Nephron (organoid): ENCODE measurements around the gene TENM4.

Experiments
- H3K27ac Mint-ChIP-seq, 3 experiments: 2 replicates each; pipeline ENCODE4 v1.8.0; 2020; ENCODE audit warnings: mixed read lengths in 3 of 3, mild to moderate bottlenecking in 2 of 3, moderate library complexity in 1 of 3
- H3K27me3 Mint-ChIP-seq: 2 replicates; pipeline ENCODE4 v1.8.0; 2021; ENCODE audit warnings: low read depth, mild to moderate bottlenecking, moderate library complexity, mixed read lengths
- H3K36me3 Mint-ChIP-seq: 2 replicates; pipeline ENCODE4 v1.8.0; 2020; ENCODE audit warnings: low read depth, mixed read lengths
- H3K4me1 Mint-ChIP-seq: 2 replicates; pipeline ENCODE4 v1.8.0; 2020; ENCODE audit warnings: mixed read lengths
- H3K4me3 Mint-ChIP-seq, 3 experiments: 2 replicates each; pipeline ENCODE4 v1.8.0; 2020; ENCODE audit warnings: mild to moderate bottlenecking in 3 of 3, mixed read lengths in 3 of 3, moderate library complexity in 2 of 3
- H3K9me3 Mint-ChIP-seq: 2 replicates; pipeline ENCODE4 v1.8.0; 2020; ENCODE audit warnings: mixed read lengths
- TF ChIP-seq, protein P1 (sequence below), 3 experiments: fragments of 200-600 bp; sonication (generic); IDR thresholded peaks; one replicate each; pipeline ENCODE4 v1.5.0; 2021; ENCODE audit warnings: antibody characterized with exemption in 3 of 3; ENCODE audit not compliant: unreplicated experiment in 3 of 3

The TENM4 gene

DNA sequence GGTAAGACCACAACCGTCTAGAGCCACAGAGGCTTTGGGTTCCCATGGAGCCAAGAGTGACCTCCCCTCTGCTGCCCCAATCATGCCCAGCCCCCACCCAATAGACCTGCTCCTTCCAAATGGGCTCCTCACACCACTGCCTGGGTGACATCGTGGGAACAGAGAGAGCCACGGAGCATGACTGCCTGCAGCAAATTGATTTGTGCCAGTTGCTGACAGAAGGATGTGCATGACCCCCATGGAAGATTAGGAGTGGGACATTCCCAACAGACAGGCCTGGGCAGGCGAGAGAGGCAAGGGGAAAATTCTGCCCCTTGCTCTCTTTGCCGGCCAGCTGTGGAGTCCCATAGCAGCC lies 88.5 kb downstream of the TENM4 start:
- H3K4me3 Mint-ChIP-seq: no peak overlapping the region
- H3K27ac Mint-ChIP-seq: peak overlapping the region in 2 of 3 experiments; percentile 10 to 41
- peaks cover 13% of the 10 kb centered on the region for H3K4me1 Mint-ChIP-seq
- H3K27me3 Mint-ChIP-seq: no peaks in the 10 kb centered on the region
- no peaks in the 10 kb centered on the region for H3K9me3 Mint-ChIP-seq
- TF ChIP-seq, protein P1, sequence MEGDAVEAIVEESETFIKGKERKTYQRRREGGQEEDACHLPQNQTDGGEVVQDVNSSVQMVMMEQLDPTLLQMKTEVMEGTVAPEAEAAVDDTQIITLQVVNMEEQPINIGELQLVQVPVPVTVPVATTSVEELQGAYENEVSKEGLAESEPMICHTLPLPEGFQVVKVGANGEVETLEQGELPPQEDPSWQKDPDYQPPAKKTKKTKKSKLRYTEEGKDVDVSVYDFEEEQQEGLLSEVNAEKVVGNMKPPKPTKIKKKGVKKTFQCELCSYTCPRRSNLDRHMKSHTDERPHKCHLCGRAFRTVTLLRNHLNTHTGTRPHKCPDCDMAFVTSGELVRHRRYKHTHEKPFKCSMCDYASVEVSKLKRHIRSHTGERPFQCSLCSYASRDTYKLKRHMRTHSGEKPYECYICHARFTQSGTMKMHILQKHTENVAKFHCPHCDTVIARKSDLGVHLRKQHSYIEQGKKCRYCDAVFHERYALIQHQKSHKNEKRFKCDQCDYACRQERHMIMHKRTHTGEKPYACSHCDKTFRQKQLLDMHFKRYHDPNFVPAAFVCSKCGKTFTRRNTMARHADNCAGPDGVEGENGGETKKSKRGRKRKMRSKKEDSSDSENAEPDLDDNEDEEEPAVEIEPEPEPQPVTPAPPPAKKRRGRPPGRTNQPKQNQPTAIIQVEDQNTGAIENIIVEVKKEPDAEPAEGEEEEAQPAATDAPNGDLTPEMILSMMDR (IDR thresholded peaks at IDR 0.05; ENCODE audit: unreplicated experiment in 3 of 3): no peak
- H3K36me3 Mint-ChIP-seq: peaks cover 8% of the 10 kb centered on the region

DNA sequence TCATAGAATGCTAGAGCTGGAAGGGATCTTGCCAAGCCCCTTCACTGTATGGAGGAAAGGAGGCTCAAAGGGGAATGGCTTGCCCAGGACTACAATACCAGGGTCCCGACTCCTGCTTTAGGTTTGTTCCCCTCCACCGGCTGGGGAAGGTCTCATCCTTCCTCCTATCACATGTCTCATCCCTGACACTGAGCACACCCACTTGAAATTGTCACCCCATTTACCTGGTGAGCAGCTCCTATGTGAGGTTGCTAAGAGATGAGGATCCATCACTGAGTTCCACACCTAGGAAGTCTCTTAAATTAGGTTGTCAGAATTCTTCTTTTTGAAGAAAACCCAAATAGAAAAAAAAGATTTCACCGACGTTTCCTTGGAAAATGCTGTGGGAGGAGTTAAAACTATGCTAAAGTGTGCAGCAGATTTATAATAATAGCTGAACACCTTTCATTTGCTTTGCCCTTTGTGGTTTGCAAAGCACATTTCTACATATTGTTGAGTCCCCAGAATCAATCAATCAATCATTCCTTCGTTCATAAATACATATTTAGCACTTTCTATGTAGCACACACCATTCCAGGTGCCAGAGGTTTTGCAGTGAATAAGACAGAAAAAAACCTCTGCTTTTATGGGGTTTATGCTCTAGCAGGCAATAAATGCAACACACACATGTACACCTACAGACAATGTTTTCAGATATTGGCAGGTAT lies 91.7 kb downstream of the TENM4 start:
- TF ChIP-seq, protein P1 (IDR thresholded peaks at IDR 0.05; ENCODE audit: unreplicated experiment in 3 of 3): no peak
- H3K9me3 Mint-ChIP-seq: no peaks in the 10 kb centered on the region
- H3K27ac Mint-ChIP-seq: no peak overlapping the region
- H3K27me3 Mint-ChIP-seq: no peaks in the 10 kb centered on the region
- no peak overlapping the region for H3K4me3 Mint-ChIP-seq
- peaks cover 8% of the 10 kb centered on the region for H3K36me3 Mint-ChIP-seq
- H3K4me1 Mint-ChIP-seq: peaks cover 23% of the 10 kb centered on the region

DNA sequence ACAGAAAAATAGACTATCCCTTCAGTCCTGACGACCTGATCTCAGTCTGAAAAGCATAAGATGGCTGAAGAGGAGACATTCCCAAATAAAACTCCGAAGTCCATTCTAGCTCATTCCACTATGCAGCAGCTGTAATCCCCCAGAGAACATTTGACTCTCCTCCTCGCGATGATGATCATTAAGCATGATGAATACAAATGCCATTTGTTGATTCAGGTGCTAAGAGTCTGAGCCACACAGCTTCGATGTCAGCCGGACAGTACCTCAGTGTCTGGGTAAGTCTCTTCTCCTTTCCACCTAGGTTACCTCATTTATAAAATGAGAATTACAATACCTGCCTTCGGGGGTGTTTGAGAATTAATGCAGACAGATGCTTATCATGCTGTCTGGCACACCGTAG lies 94.8 kb downstream of the TENM4 start:
- no peak overlapping the region for H3K4me3 Mint-ChIP-seq
- H3K4me1 Mint-ChIP-seq: peaks cover 29% of the 10 kb centered on the region
- no peaks in the 10 kb centered on the region for H3K9me3 Mint-ChIP-seq
- no peaks in the 10 kb centered on the region for H3K27me3 Mint-ChIP-seq
- TF ChIP-seq, protein P1 (IDR thresholded peaks at IDR 0.05; ENCODE audit: unreplicated experiment in 3 of 3): no peak
- no peak overlapping the region for H3K27ac Mint-ChIP-seq
- H3K36me3 Mint-ChIP-seq: peaks cover 13% of the 10 kb centered on the region

DNA sequence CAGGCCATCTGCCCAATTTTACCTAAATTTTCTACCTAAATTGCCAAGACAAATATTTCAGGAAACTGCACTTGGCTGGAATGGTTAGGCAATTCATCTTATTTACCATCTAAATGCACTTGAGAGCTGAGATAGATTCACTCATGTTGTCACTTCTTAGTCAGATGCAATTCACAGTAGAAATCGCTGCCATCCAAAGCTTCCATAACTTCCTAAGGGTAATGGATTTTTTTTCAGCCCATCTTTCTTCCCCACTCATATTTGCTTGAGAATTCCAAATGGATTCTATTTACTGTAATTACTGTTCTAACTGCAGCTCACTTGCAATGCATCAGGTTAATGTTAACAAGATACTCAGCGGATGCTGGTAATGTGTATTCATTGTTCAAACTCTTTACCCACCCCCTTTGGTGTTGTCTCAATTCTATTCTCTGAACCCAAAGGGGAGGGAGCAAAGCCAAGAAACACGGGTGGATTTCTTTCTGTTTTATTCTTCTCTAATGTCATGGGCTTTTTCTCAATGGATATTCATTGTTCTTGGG lies 96.0 kb downstream of the TENM4 start:
- Mint-ChIP-seq H3K4me1 (peaks cover 40% of the 10 kb centered on the region), H3K9me3 (no peaks in the 10 kb centered on the region), H3K4me3 (no peak overlapping the region), H3K27me3 (no peaks in the 10 kb centered on the region), H3K36me3 (peaks cover 13% of the 10 kb centered on the region), H3K27ac (no peak overlapping the region)
- TF ChIP-seq, protein P1 (IDR thresholded peaks at IDR 0.05; ENCODE audit: unreplicated experiment in 3 of 3): no peak

DNA sequence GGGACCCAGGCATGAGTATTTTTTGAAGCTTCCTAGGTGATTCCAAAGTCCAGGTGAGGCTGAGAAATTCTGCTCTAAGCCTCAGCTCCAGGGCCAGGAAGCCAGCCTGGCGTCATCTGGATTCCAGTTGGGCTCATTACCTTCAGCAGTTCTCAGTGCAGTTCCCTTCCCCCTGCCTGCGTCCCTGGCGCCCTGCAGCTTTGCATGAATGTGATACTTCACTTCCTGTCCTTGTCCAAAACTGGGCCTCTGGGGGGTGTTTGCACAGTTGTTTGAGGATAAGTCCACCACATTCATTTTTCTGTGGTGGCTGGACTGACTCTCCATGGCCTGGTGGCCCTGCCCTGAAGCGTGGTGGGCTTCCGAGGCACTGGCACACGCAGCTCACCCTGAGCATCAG lies 98.1 kb downstream of the TENM4 start:
- no peak overlapping the region for H3K27ac Mint-ChIP-seq
- H3K36me3 Mint-ChIP-seq: peaks cover 5% of the 10 kb centered on the region
- no peak overlapping the region for H3K4me3 Mint-ChIP-seq
- H3K9me3 Mint-ChIP-seq: no peaks in the 10 kb centered on the region
- TF ChIP-seq, protein P1 (IDR thresholded peaks at IDR 0.05; ENCODE audit: unreplicated experiment in 3 of 3): no peak
- H3K27me3 Mint-ChIP-seq: no peaks in the 10 kb centered on the region
- peaks cover 45% of the 10 kb centered on the region for H3K4me1 Mint-ChIP-seq

DNA sequence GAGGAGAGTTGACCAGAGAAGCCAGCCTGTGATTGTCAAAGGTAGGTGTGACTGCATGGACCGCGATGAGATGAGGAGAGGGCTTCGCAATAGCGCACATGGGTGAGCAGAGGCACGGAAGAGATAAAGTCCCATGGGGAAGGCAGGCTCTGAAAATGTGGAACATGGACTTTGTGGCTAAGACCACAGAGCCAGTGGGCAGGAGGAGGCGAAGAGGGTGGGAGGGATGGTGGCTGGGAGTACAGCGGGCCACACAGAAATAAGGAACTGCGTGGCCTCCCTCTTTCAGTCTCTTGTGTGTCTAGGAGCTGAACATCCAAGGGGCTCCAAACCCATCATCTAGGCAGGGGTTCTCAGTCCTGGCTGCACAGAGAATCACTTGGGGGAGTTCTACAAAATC lies 98.6 kb downstream of the TENM4 start:
- peaks cover 5% of the 10 kb centered on the region for H3K36me3 Mint-ChIP-seq
- peak overlapping the region in 1 of 3 experiments; percentile 51 for H3K27ac Mint-ChIP-seq
- TF ChIP-seq, protein P1 (IDR thresholded peaks at IDR 0.05; ENCODE audit: unreplicated experiment in 3 of 3): no peak
- H3K4me3 Mint-ChIP-seq: no peak overlapping the region
- H3K4me1 Mint-ChIP-seq: peaks cover 45% of the 10 kb centered on the region
- no peaks in the 10 kb centered on the region for H3K9me3 Mint-ChIP-seq
- no peaks in the 10 kb centered on the region for H3K27me3 Mint-ChIP-seq
